Measurements from ENCODE around the gene LRIG3.
A peak's percentile ranks its signal among the peaks of the same experiment; 100 is the strongest.
"Not testable (repeated sequence)": the region's sequence is repeated elsewhere in the genome, so short reads cannot be mapped to it uniquely, and the experiment has no call there.

The LRIG3 gene

DNA sequence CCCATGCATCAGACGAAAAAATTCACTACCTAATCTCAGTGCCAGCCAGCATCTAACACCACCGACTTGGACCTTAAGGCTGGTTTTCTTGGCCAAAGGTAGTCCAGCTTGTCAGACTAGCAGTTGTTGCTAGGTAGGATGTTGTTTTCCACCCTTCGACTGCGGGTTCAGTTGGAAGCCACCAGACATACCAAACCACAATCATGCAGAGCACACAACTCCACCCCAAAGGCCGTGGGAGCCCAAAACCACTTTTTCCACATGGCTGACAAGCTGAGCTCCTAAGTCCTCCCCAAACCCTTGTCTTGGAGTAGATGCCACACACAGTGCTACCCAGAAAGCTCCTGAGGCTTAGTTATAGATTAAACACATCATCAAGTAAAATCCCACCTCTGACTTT is 46.8 kb downstream of the LRIG3 start:
- peaks cover 82% of the 10 kb centered on the region for H3K36me3 Mint-ChIP-seq (ENCODE audit: low read depth)
- peaks cover 4% of the 10 kb centered on the region for H3K4me1 Mint-ChIP-seq
- no peaks in the 10 kb centered on the region for H3K27me3 Mint-ChIP-seq (ENCODE audit: low read depth)
- no peak overlapping the region for H3K4me3 Mint-ChIP-seq
- no peaks in the 10 kb centered on the region for H3K9me3 Mint-ChIP-seq
- H3K27ac Mint-ChIP-seq: no peak overlapping the region
- TF ChIP-seq, protein P1, sequence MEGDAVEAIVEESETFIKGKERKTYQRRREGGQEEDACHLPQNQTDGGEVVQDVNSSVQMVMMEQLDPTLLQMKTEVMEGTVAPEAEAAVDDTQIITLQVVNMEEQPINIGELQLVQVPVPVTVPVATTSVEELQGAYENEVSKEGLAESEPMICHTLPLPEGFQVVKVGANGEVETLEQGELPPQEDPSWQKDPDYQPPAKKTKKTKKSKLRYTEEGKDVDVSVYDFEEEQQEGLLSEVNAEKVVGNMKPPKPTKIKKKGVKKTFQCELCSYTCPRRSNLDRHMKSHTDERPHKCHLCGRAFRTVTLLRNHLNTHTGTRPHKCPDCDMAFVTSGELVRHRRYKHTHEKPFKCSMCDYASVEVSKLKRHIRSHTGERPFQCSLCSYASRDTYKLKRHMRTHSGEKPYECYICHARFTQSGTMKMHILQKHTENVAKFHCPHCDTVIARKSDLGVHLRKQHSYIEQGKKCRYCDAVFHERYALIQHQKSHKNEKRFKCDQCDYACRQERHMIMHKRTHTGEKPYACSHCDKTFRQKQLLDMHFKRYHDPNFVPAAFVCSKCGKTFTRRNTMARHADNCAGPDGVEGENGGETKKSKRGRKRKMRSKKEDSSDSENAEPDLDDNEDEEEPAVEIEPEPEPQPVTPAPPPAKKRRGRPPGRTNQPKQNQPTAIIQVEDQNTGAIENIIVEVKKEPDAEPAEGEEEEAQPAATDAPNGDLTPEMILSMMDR (IDR thresholded peaks at IDR 0.05; ENCODE audit: unreplicated experiment in 3 of 3): no peak

DNA sequence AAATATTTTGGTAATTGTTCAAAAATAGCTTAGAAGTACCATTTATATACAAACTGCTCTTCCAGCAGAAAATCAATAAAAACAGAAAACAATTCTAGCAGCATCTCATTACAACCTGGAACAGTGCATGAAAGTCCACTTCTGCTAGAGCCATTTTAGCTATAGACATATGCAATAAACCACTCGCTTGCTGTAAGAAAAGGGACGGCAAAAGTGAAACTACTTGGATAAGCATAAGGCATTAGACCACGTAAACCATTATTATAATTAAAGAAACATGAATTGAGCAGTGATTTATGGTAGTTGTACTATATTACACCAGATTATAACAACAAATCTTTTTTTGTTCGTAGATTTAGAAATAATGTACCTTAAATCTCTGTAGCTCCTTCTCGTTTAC is 48.7 kb downstream of the LRIG3 start:
- no peaks in the 10 kb centered on the region for H3K27me3 Mint-ChIP-seq (ENCODE audit: low read depth)
- TF ChIP-seq, protein P1 (IDR thresholded peaks at IDR 0.05; ENCODE audit: unreplicated experiment in 3 of 3): no peak
- peaks cover 4% of the 10 kb centered on the region for H3K4me1 Mint-ChIP-seq
- H3K4me3 Mint-ChIP-seq: peak overlapping the region in 1 of 3 experiments; percentile 19
- H3K9me3 Mint-ChIP-seq: no peaks in the 10 kb centered on the region
- peak overlapping the region in 1 of 3 experiments; percentile 40 for H3K27ac Mint-ChIP-seq
- H3K36me3 Mint-ChIP-seq (ENCODE audit: low read depth): peaks cover 82% of the 10 kb centered on the region

DNA sequence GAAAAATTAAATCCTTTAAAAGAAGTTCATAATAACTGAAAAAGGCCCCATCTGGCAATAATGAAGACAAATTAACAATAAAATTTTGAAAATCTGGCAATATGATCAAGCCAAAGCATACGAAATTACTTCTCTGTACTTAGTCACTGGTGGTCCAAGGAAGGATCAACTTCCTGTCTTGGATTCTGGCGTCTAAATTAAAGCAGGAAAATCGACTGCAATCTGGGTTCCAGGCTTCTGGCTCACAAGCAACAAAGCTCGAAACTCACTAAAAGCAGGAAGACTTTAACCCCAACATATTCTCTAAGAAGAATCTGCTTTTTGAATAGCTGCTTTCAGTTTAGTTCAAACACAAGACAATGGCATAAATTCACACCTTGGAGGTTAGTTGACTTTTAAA is 49.7 kb downstream of the LRIG3 start:
- Mint-ChIP-seq H3K4me3 (no peak overlapping the region), H3K9me3 (no peaks in the 10 kb centered on the region), H3K4me1 (peaks cover 4% of the 10 kb centered on the region)

DNA sequence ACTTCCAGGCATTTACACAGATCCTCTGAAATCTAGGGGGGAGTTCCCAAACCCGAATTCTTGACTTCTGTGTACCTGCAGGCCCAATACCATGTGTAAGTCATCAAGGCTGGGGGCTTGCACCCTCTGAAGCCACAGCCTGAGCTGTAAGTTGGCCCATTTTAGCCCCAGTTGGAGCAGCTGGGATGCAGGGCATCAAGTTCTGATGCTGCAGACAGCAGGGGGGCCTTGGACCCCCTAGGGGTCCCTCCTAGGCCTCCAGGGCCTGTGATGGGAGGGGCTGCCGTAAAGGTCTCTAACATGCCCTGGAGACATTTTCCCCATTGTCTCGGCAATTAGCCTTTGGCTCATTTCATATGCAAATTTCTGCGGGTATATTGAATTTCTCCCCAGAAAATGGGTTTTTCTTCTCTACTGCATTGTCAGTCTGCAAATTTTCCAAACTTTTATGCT is 59.5 kb downstream of the LRIG3 start:
- TF ChIP-seq, protein P1 (IDR thresholded peaks at IDR 0.05; ENCODE audit: unreplicated experiment in 3 of 3): no peak
- H3K9me3 Mint-ChIP-seq: no peaks in the 10 kb centered on the region
- H3K4me3 Mint-ChIP-seq: no peak overlapping the region
- no peaks in the 10 kb centered on the region for H3K4me1 Mint-ChIP-seq
- H3K36me3 Mint-ChIP-seq (ENCODE audit: low read depth): no peaks in the 10 kb centered on the region
- no peaks in the 10 kb centered on the region for H3K27me3 Mint-ChIP-seq (ENCODE audit: low read depth)
- H3K27ac Mint-ChIP-seq: no peak overlapping the region

More for the DNA sequence above, 49.7 kb downstream of the LRIG3 start:
- H3K27me3 Mint-ChIP-seq (ENCODE audit: low read depth): no peaks in the 10 kb centered on the region
- TF ChIP-seq, protein P1 (IDR thresholded peaks at IDR 0.05; ENCODE audit: unreplicated experiment in 3 of 3): no peak
- H3K36me3 Mint-ChIP-seq (ENCODE audit: low read depth): peaks cover 80% of the 10 kb centered on the region
- peak overlapping the region in 2 of 3 experiments; percentile 22 to 45 for H3K27ac Mint-ChIP-seq

DNA sequence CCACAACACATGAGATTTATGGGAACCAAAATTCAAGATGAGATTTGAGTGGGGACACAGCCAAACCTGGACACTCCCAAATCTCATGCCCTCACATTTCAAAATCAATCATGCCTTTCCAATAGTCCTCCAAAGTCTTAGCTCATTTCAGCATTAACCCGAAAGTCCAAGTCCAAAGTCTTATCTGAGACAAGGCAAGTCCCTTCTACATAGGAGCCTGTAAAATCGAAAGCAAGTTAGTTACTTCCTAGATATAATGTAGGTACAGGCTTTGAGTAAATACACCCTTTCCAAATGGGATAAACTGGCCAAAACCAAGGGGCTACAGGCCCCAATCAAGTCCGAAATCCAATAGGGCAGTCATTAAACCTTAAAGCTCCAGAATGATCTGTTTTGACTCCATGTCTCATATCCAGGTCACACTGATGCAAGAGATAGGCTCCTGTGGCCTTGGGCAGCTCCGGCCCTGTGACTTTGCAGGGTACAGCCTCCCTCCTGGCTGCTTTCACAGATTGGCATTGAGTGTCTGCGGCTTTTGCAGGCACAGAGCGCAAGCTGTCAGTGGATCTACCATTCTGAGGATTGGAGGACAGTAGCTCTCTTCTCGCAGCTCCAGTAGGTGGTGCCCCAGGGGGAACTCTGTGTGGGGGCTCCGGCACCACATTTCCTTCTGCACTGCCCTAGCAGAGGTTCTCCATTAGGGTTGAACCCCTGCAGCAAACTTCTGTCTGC is 60.1 kb downstream of the LRIG3 start:
- TF ChIP-seq, protein P1 (IDR thresholded peaks at IDR 0.05; ENCODE audit: unreplicated experiment in 3 of 3): no peak
- H3K4me1 Mint-ChIP-seq: no peaks in the 10 kb centered on the region
- no peak overlapping the region for H3K27ac Mint-ChIP-seq
- no peaks in the 10 kb centered on the region for H3K27me3 Mint-ChIP-seq (ENCODE audit: low read depth)
- H3K4me3 Mint-ChIP-seq: no peak overlapping the region
- H3K9me3 Mint-ChIP-seq: no peaks in the 10 kb centered on the region
- no peaks in the 10 kb centered on the region for H3K36me3 Mint-ChIP-seq (ENCODE audit: low read depth)

DNA sequence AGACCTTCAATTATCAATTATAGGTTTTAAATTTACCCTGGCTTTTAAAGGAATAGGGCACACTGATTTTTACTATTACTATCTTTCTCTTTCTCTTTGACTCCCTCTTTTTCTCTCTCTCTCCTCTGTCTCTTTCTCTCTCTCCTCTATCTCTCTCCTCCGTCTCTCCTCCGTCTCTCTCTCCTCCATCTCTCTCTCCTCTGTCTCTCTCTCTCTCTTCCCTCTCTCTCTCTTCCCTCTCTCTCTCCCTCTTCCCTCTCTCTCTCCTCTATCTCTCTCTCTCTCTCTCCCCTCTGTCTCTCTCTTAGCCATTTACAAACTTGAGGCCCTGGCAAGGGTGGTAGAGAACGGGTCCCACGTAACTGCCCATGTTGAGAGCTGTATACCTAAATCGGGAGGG is 62.3 kb downstream of the LRIG3 start:
- Mint-ChIP-seq H3K36me3 (ENCODE audit: low read depth) (no peaks in the 10 kb centered on the region), H3K4me1 (no peaks in the 10 kb centered on the region), H3K4me3 (no peak overlapping the region)

DNA sequence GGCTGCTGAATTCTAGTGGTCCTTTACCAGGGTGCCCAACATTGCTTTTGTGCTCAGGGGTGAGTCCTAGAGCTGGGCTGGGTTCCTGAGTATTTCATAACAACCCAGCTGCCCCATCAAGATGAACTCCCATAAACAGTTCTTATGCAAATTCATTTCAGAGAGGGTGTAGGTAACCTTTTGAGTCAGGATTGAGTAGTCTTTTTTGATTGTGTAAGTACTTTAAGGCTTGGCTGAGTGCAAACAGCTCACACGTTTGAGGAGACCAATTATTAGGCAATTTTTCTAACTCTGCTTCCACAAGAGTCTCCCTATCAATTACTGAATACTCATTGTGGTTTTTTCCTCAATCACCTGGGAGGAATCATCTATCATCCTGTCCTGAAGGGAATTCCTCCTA is 63.1 kb downstream of the LRIG3 start:
- not testable (repeated sequence) for H3K27ac Mint-ChIP-seq; H3K27me3 Mint-ChIP-seq (ENCODE audit: low read depth); H3K4me3 Mint-ChIP-seq; H3K36me3 Mint-ChIP-seq (ENCODE audit: low read depth); H3K4me1 Mint-ChIP-seq; H3K9me3 Mint-ChIP-seq

More for the DNA sequence above, 62.3 kb downstream of the LRIG3 start:
- H3K27me3 Mint-ChIP-seq (ENCODE audit: low read depth): no peaks in the 10 kb centered on the region
- H3K9me3 Mint-ChIP-seq: no peaks in the 10 kb centered on the region
- H3K27ac Mint-ChIP-seq: no peak overlapping the region
- TF ChIP-seq, protein P1 (IDR thresholded peaks at IDR 0.05; ENCODE audit: unreplicated experiment in 3 of 3): no peak

DNA sequence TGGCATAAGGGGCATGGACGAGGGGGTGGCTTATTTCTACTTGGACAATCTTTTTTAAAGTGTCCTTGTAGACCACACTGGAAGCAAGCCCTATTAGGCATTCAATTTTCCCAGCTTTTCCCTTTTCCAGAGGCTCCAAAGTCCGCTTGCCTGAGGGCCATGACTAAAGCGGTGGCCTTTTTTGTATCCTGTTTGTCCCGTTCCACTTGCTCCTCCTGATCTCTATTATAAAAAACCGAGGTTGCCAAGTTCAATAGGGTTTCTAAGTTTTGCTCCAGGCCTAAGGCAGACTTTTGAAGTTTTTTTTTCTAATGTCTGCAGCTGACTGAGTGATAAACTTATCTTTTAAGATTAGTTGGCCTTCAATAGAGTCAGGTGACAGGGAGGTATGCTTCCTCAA is 64.7 kb downstream of the LRIG3 start:
- not testable (repeated sequence) for H3K36me3 Mint-ChIP-seq (ENCODE audit: low read depth); H3K4me3 Mint-ChIP-seq; H3K4me1 Mint-ChIP-seq; H3K27ac Mint-ChIP-seq; H3K27me3 Mint-ChIP-seq (ENCODE audit: low read depth); H3K9me3 Mint-ChIP-seq

Measured in nephron (organoid).